ENCODE results near the gene PHTF2.

Gene PHTF2

DNA sequence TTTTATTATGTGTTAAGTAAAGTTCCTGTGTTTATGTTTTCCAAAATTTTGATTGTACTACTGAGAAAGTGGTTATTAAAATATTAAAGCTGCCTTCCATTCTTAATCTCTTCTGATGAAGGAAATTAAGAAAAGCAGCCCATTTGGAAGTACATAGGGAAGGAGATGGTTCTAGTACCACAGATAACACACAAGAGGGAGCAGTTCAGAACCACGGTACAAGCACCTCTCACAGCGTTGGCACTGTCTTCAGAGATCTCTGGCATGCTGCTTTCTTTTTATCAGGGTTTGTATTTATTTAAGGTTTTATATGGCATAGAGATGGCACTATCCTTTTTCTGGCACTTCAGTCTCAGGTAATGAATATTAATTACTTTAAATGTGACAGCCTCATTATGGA lies 111.6 kb downstream of the PHTF2 start:
- H2AFZ ChIP-seq (ENCODE audit: low read length): no peak overlapping the region
- H3K36me3 ChIP-seq (ENCODE audit: insufficient read depth, low read length): peaks cover 16% of the 10 kb centered on the region
- H3F3A ChIP-seq (ENCODE audit: insufficient read depth, low read length): peaks cover 6% of the 10 kb centered on the region
- H3K4me3 ChIP-seq (ENCODE audit: low read depth, low read length, poor library complexity, severe bottlenecking): no peak overlapping the region
- H3K27me3 ChIP-seq (ENCODE audit: insufficient read depth, low read length): no peaks in the 10 kb centered on the region
- no peak overlapping the region for H3K9ac ChIP-seq (ENCODE audit: low read length)
- no peak overlapping the region for H3K27ac ChIP-seq (ENCODE audit: low read depth, low read length, poor library complexity, severe bottlenecking)
- peaks cover 30% of the 10 kb centered on the region for H3K4me1 ChIP-seq (ENCODE audit: insufficient read depth, low read length, severe bottlenecking)
- H3K79me2 ChIP-seq (ENCODE audit: insufficient read depth, low read length): no peaks in the 10 kb centered on the region
- no peak overlapping the region for H3K4me2 ChIP-seq (ENCODE audit: low read length)
- TF ChIP-seq EZH2 (IDR thresholded peaks at IDR 0.05; ENCODE audit: borderline replicate concordance, low read length): no peak
- TF ChIP-seq, protein P1, sequence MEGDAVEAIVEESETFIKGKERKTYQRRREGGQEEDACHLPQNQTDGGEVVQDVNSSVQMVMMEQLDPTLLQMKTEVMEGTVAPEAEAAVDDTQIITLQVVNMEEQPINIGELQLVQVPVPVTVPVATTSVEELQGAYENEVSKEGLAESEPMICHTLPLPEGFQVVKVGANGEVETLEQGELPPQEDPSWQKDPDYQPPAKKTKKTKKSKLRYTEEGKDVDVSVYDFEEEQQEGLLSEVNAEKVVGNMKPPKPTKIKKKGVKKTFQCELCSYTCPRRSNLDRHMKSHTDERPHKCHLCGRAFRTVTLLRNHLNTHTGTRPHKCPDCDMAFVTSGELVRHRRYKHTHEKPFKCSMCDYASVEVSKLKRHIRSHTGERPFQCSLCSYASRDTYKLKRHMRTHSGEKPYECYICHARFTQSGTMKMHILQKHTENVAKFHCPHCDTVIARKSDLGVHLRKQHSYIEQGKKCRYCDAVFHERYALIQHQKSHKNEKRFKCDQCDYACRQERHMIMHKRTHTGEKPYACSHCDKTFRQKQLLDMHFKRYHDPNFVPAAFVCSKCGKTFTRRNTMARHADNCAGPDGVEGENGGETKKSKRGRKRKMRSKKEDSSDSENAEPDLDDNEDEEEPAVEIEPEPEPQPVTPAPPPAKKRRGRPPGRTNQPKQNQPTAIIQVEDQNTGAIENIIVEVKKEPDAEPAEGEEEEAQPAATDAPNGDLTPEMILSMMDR (IDR thresholded peaks at IDR 0.05; ENCODE audit: low read length): peak; percentile 32; the same call in 1 of the 2 replicates
- no peaks in the 10 kb centered on the region for H3K9me2 ChIP-seq (ENCODE audit: low read depth, low read length)
- no peaks in the 10 kb centered on the region for H4K20me1 ChIP-seq (ENCODE audit: insufficient read depth, low read length)
- H3K9me3 ChIP-seq (ENCODE audit: low read length): no peaks in the 10 kb centered on the region

DNA sequence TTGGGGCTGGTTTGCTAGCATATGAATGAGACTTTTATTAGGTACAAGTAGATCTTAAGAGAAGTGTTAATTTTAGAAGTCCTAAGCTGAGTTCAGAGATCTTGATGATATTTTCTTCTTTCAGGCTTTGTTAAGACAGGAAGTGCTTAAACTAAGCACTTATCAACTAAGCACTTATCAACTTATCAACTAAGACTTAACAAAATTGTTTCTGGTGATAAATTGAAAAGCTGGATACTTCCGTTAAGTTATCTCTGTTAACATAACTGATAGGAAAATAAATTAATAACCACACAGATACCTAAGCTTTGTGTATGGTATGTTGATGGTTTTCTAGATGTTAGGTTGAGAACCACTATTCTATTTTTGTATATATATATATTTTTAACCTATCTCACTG lies 113.7 kb downstream of the PHTF2 start:
- no peaks in the 10 kb centered on the region for H3F3A ChIP-seq (ENCODE audit: insufficient read depth, low read length)
- H3K36me3 ChIP-seq (ENCODE audit: insufficient read depth, low read length): peaks cover 16% of the 10 kb centered on the region
- H3K9me2 ChIP-seq (ENCODE audit: low read depth, low read length): no peaks in the 10 kb centered on the region
- TF ChIP-seq, protein P1 (IDR thresholded peaks at IDR 0.05; ENCODE audit: low read length): no peak
- TF ChIP-seq EZH2 (IDR thresholded peaks at IDR 0.05; ENCODE audit: borderline replicate concordance, low read length): no peak
- H3K27ac ChIP-seq (ENCODE audit: low read depth, low read length, poor library complexity, severe bottlenecking): peak overlapping the region; percentile 18
- H3K9ac ChIP-seq (ENCODE audit: low read length): no peak overlapping the region
- H3K79me2 ChIP-seq (ENCODE audit: insufficient read depth, low read length): no peaks in the 10 kb centered on the region
- no peaks in the 10 kb centered on the region for H3K27me3 ChIP-seq (ENCODE audit: insufficient read depth, low read length)
- no peak overlapping the region for H3K4me2 ChIP-seq (ENCODE audit: low read length)
- no peaks in the 10 kb centered on the region for H3K9me3 ChIP-seq (ENCODE audit: low read length)
- H2AFZ ChIP-seq (ENCODE audit: low read length): no peak overlapping the region
- no peaks in the 10 kb centered on the region for H4K20me1 ChIP-seq (ENCODE audit: insufficient read depth, low read length)
- peaks cover 9% of the 10 kb centered on the region for H3K4me1 ChIP-seq (ENCODE audit: insufficient read depth, low read length, severe bottlenecking)
- H3K4me3 ChIP-seq (ENCODE audit: low read depth, low read length, poor library complexity, severe bottlenecking): no peak overlapping the region

DNA sequence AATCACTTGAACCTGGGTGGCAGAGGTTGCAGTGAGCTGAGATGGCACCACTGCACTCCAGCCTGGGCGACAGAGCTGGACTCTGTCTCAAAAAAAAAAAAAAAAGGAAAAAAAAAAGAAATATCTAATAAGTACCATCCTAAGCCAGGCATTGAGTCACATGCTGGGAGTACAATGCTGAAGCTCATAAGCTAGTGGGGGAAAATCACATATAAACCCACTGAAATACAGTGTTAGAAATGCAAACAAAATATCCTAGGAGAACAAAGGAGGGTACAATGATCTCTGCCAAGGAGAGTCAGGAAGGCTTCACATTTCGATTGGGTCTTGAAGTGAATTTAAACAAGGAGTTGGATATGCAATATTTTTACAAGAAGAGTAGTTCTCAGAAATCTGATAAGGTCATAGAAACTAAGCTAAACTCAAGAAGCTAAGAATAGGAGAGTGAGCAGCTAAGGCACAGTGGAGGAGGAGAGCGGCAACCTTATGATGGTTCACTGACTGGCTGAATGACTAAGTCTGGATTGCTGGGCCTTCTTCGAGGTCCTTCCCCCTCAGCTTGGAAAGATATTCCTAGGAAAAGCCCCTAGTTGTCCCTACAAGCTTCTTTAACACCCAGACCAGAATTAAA lies 115.5 kb downstream of the PHTF2 start:
- Histone ChIP-seq H3K27me3 (ENCODE audit: insufficient read depth, low read length) (no peaks in the 10 kb centered on the region), H3K36me3 (ENCODE audit: insufficient read depth, low read length) (peaks cover 16% of the 10 kb centered on the region), H3K9me3 (ENCODE audit: low read length) (no peaks in the 10 kb centered on the region), H3K4me1 (ENCODE audit: insufficient read depth, low read length, severe bottlenecking) (peaks cover 4% of the 10 kb centered on the region), H3K9ac (ENCODE audit: low read length) (no peak overlapping the region), H3K4me2 (ENCODE audit: low read length) (no peak overlapping the region), H3K4me3 (ENCODE audit: low read depth, low read length, poor library complexity, severe bottlenecking) (no peak overlapping the region), H3K27ac (ENCODE audit: low read depth, low read length, poor library complexity, severe bottlenecking) (no peak overlapping the region), H3F3A (ENCODE audit: insufficient read depth, low read length) (no peaks in the 10 kb centered on the region), H3K79me2 (ENCODE audit: insufficient read depth, low read length) (no peaks in the 10 kb centered on the region), H3K9me2 (ENCODE audit: low read depth, low read length) (no peaks in the 10 kb centered on the region), H4K20me1 (ENCODE audit: insufficient read depth, low read length) (no peaks in the 10 kb centered on the region), H2AFZ (ENCODE audit: low read length) (no peak overlapping the region)
- TF ChIP-seq EZH2 (IDR thresholded peaks at IDR 0.05; ENCODE audit: borderline replicate concordance, low read length): no peak
- TF ChIP-seq, protein P1 (IDR thresholded peaks at IDR 0.05; ENCODE audit: low read length): no peak
